CD4-positive, alpha-beta T cell (primary cell): ENCODE measurements around the gene BTBD16. TPM values are rescaled to one million over a fixed set of nuclear protein-coding genes. Genes with fewer than 3 reads are reported as not detected.

Source experiments
- ATAC-seq: fragments of 200-7000 bp; cut with Tn5 transposase; one replicate; pipeline ENCODE4 v1.10.0; 2022; ENCODE audit warnings: mild to moderate bottlenecking; ENCODE audit not compliant: poor library complexity
- CTCF ChIA-PET: fragments of 350-600 bp; sonication (Branson Sonifier 250); formaldehyde crosslinking; loops from one replicate; lab custom pipeline; 2021; ENCODE audit warnings: antibody characterized with exemption, inconsistent platforms; lab: Charles Lee
- POLR2A ChIA-PET: fragments of 350-600 bp; sonication (Branson Sonifier 250); formaldehyde crosslinking; loops from one replicate; lab custom pipeline; 2021; ENCODE audit warnings: antibody characterized with exemption, inconsistent platforms; lab: Charles Lee
- DNase-seq, 14 experiments: peaks; one replicate each; pipeline ENCODE4 v3.0.0-alpha.2; 2013 to 2020; ENCODE audit warnings: mixed read lengths in 2 of 14
- H3K27ac ChIP-seq, 2 donors: one replicate each; pipeline versions ENCODE4 v1.5.1 to v1.7.0; 2013; ENCODE audit warnings: low read length in 2 of 2, low read depth in 1 of 2, mild to moderate bottlenecking in 1 of 2
- H3K27me3 ChIP-seq, 2 experiments: 1 replicate in 1 of 2; 2 replicates in 1 of 2; pipeline versions ENCODE4 v1.6.1 to v1.7.0; 2013; ENCODE audit warnings: low read length in 2 of 2, control low read depth in 1 of 2, mild to moderate bottlenecking in 1 of 2, moderate library complexity in 1 of 2; ENCODE audit not compliant: insufficient read depth in 2 of 2, control insufficient read depth in 1 of 2
- H3K36me3 ChIP-seq: one replicate; pipeline ENCODE4 v1.6.1; 2013; ENCODE audit warnings: low read length, control low read depth; ENCODE audit not compliant: insufficient read depth
- H3K4me1 ChIP-seq: one replicate; pipeline ENCODE4 v1.6.1; 2013; ENCODE audit warnings: low read length, control low read depth; ENCODE audit not compliant: insufficient read depth
- H3K4me3 ChIP-seq: one replicate; pipeline ENCODE4 v1.5.1; 2013; ENCODE audit warnings: mild to moderate bottlenecking, low read length, moderate library complexity
- H3K9me3 ChIP-seq, 2 experiments: 1 replicate in 1 of 2; 2 replicates in 1 of 2; pipeline versions ENCODE4 v1.6.1 to v1.7.0; 2013; ENCODE audit warnings: low read length in 2 of 2, mild to moderate bottlenecking in 2 of 2, control low read depth in 1 of 2, moderate library complexity in 1 of 2; ENCODE audit not compliant: control insufficient read depth in 1 of 2, insufficient read depth in 1 of 2
- H3K27ac Mint-ChIP-seq: one replicate; pipeline ENCODE4 v1.8.0; 2020; ENCODE audit warnings: mixed read lengths
- H3K27me3 Mint-ChIP-seq: one replicate; pipeline ENCODE4 v1.8.0; 2021; ENCODE audit warnings: mixed read lengths
- H3K36me3 Mint-ChIP-seq: one replicate; pipeline ENCODE4 v1.8.0; 2021; ENCODE audit warnings: low read depth, mixed read lengths
- H3K4me1 Mint-ChIP-seq: one replicate; pipeline ENCODE4 v1.8.0; 2021; ENCODE audit warnings: low read depth, mixed read lengths
- H3K4me3 Mint-ChIP-seq: one replicate; pipeline ENCODE4 v1.8.0; 2020; ENCODE audit warnings: mild to moderate bottlenecking, mixed read lengths
- H3K9me3 Mint-ChIP-seq: one replicate; pipeline ENCODE4 v1.8.0; 2020; ENCODE audit warnings: mixed read lengths
- intact Hi-C, 2 experiments: fragments of 100-400 bp; cut with DNase I in 1 of 2; cut with micrococcal nuclease in 1 of 2; formaldehyde crosslinking; loops; one replicate each; pipeline versions ENCODE4 v1.15.1 to v1.9.0; 2023 to 2025; cut with DNase I, micrococcal nuclease
- total RNA-seq, 174 experiments: library from RNA in 2 of 174; stranded (reverse) in 2 of 174; gene quantifications; one replicate each; pipeline ENCODE4 v1.2.3 and lab custom pipeline; 2021 to 2026
- TF ChIP-seq, protein P1 (sequence below): fragments of 200-600 bp; IDR thresholded peaks from one replicate; pipeline ENCODE4 v1.8.0; 2022; ENCODE audit warnings: antibody characterized with exemption, mild to moderate bottlenecking

BTBD16 gene
- total RNA-seq, 2 experiments from 2014 or later: not detected

DNA sequence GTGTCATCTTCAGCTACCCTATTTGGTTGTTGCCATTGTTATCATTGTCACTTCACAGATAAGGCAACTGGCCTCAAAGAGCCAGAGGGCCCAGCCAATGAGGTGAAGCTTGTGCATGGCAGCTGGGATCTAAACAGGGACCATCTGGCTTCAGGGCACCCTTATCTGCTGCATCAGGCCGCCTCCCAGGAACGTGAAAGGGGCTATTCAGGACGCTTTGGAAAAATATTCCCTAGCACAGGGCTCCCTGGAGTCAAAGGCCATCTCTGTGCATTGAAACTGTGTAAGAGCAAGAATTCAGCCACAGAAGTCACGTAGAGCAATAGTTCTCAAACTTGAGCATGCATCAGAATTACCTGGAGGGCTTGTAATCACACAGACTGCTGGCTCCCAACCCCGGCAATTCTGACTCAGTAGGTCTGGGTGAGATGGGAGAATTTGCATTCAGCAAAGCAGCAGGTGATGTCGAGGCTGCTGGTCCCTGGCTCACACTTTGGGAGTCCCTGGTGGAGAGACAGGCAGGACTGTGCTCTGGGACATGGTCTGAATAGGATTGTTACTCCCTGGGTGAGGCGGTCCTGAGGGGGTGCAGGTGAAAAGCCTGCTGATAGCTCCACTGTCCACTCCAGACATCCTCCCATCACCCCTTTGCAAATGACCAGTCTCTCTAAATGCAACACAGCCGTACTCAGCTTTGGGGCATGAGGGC, 81.9 kb downstream of the BTBD16 start:
- Mint-ChIP-seq H3K4me3 (no peak overlapping the region), H3K27me3 (no peaks in the 10 kb centered on the region), H3K27ac (no peak overlapping the region), H3K36me3 (no peaks in the 10 kb centered on the region), H3K9me3 (no peaks in the 10 kb centered on the region), H3K4me1 (no peaks in the 10 kb centered on the region)
- H3K27ac ChIP-seq: no peak overlapping the region
- H3K4me3 ChIP-seq: no peak overlapping the region
- no peak for DNase-seq
- intact Hi-C loops: no loop called here
- ChIA-PET CTCF (interaction anchor here (0.8 kb wide), 1 partner anchor 133 kb away, joined by 3 read pairs; no protein-coding TSS in a partner anchor), POLR2A (no interaction called here)
- no peaks in the 10 kb centered on the region for H3K36me3 ChIP-seq
- TF ChIP-seq, protein P1, sequence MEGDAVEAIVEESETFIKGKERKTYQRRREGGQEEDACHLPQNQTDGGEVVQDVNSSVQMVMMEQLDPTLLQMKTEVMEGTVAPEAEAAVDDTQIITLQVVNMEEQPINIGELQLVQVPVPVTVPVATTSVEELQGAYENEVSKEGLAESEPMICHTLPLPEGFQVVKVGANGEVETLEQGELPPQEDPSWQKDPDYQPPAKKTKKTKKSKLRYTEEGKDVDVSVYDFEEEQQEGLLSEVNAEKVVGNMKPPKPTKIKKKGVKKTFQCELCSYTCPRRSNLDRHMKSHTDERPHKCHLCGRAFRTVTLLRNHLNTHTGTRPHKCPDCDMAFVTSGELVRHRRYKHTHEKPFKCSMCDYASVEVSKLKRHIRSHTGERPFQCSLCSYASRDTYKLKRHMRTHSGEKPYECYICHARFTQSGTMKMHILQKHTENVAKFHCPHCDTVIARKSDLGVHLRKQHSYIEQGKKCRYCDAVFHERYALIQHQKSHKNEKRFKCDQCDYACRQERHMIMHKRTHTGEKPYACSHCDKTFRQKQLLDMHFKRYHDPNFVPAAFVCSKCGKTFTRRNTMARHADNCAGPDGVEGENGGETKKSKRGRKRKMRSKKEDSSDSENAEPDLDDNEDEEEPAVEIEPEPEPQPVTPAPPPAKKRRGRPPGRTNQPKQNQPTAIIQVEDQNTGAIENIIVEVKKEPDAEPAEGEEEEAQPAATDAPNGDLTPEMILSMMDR: no peak
- H3K4me1 ChIP-seq: no peaks in the 10 kb centered on the region
- ATAC-seq: no peak
- peaks cover 0 to 4% of the 10 kb centered on the region in 2 experiments for H3K9me3 ChIP-seq
- peaks cover 0 to 2% of the 10 kb centered on the region in 2 experiments for H3K27me3 ChIP-seq

DNA sequence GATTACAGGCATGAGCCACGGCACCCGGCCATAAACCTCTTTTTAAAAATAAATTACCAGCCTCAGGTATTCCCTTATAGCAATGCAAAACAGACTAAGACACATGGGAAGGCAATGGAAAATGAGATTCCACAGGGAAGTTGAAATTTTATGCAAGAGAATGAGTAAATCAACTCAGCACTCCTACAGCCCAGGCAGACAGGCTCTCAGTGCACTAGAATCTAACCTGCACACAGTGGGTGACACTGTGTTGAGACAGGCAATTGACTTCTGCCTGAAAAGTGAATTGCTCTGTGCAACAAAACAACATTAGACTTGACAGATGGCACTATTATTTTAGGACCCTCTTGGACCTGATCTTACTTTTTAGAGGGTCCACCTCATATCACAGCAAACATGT, 83.3 kb downstream of the BTBD16 start:
- Histone ChIP-seq H3K9me3 (peaks cover 0 to 9% of the 10 kb centered on the region in 2 experiments), H3K27ac (no peak overlapping the region), H3K36me3 (no peaks in the 10 kb centered on the region), H3K4me1 (no peaks in the 10 kb centered on the region), H3K4me3 (no peak overlapping the region), H3K27me3 (peaks cover 0 to 2% of the 10 kb centered on the region in 2 experiments)
- Mint-ChIP-seq H3K4me3 (no peak overlapping the region), H3K9me3 (peaks cover 6% of the 10 kb centered on the region), H3K27ac (no peak overlapping the region), H3K4me1 (no peaks in the 10 kb centered on the region), H3K36me3 (no peaks in the 10 kb centered on the region), H3K27me3 (no peaks in the 10 kb centered on the region)
- ChIA-PET CTCF (no interaction called here), POLR2A (no interaction called here)
- DNase-seq (no peak), ATAC-seq (no peak)
- TF ChIP-seq, protein P1: no peak
- intact Hi-C loops: no loop called here

DNA sequence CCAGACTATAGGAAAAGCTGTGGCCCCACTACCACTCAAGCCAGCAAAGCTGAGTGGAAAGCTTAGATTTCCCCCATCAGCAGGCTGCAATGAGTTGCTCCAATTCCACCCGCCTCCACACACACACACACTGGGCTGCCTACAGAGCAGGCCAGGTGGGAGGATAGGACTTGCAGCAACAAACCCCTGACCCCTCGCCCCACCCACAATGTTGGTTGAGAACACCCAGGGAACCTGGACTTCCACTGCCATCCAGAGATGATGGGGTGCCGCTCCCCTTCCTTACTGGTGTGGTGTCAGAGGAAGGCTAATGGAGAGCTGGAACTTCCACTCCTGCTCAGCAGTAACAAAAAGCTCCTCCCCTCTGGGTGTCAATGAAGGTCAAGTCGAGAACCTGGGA, 86.6 kb downstream of the BTBD16 start:
- Histone ChIP-seq H3K4me1 (no peaks in the 10 kb centered on the region), H3K36me3 (no peaks in the 10 kb centered on the region), H3K9me3 (peaks cover 0 to 9% of the 10 kb centered on the region in 2 experiments), H3K27me3 (no peaks in the 10 kb centered on the region), H3K27ac (no peak overlapping the region), H3K4me3 (no peak overlapping the region)
- no peak overlapping the region for H3K27ac Mint-ChIP-seq
- no peaks in the 10 kb centered on the region for H3K27me3 Mint-ChIP-seq
- intact Hi-C loops: no loop called here
- H3K4me1 Mint-ChIP-seq: no peaks in the 10 kb centered on the region
- no peaks in the 10 kb centered on the region for H3K36me3 Mint-ChIP-seq
- TF ChIP-seq, protein P1: no peak
- no peak overlapping the region for H3K4me3 Mint-ChIP-seq
- H3K9me3 Mint-ChIP-seq: peaks cover 9% of the 10 kb centered on the region
- DNase-seq: no peak
- no peak for ATAC-seq
- CTCF ChIA-PET: no interaction called here
- POLR2A ChIA-PET: no interaction called here
